HepG2 (cell line): ENCODE measurements around the gene NOTCH4. TPM values are rescaled to one million over a fixed set of nuclear protein-coding genes. Genes with fewer than 3 reads are reported as not detected.

Experiments used
- ATAC-seq: fragments of 200-7000 bp; cut with Tn5 transposase; 3 replicates; pipeline ENCODE4 v1.9.1; 2020; ENCODE audit warnings: mild to moderate bottlenecking, moderate library complexity
- BruUV-seq: library from RNA; stranded (reverse); fragments of 400-500 nt; replicated peaks from 2 replicates; lab custom pipeline; 2021; lab: Mats Ljungman, UMichigan
- CTCF ChIA-PET: fragments of 300-600 bp; formaldehyde crosslinking; extraction: SDS; loops from one replicate; lab custom pipeline; 2021; ENCODE audit warnings: low total read pairs, inconsistent platforms, low intra/inter-chr PET ratio; lab: Yijun Ruan, JAX
- POLR2A ChIA-PET: fragments of 350-600 bp; sonication (Branson Sonifier 250); formaldehyde crosslinking; loops from one replicate; lab custom pipeline; 2020; ENCODE audit warnings: antibody characterized with exemption, inconsistent platforms; lab: Yijun Ruan, JAX
- DNase-seq: peaks from one replicate; pipeline ENCODE4 v3.0.0-alpha.2; 2015; ENCODE audit warnings: low spot score
- FAIRE-seq: peaks from 3 replicates; lab custom pipeline; 2011; peaks lifted over from hg19 to GRCh38; lab: Jason Lieb, UNC
- H2AFZ ChIP-seq: one replicate; pipeline ENCODE4 v1.6.1; 2011; ENCODE audit warnings: low read length, inconsistent platforms
- H3K27ac ChIP-seq: fragments of 300-600 bp; 3 replicates; pipeline ENCODE4 v1.8.0; 2011; ENCODE audit warnings: mixed run types, mild to moderate bottlenecking, mixed read lengths, low read length, inconsistent platforms; ENCODE audit not compliant: insufficient read depth; ENCODE audit errors: extremely low read length
- H3K27me3 ChIP-seq, 2 experiments: fragments of 200-600 bp in 1 of 2; 2 replicates in 1 of 2; 3 replicates in 1 of 2; pipeline versions ENCODE4 v1.6.0 to v1.8.0; 2011; ENCODE audit warnings: low read length in 2 of 2, mild to moderate bottlenecking in 2 of 2, moderate library complexity in 2 of 2, inconsistent platforms in 1 of 2; ENCODE audit not compliant: insufficient read depth in 2 of 2, control insufficient read depth in 1 of 2
- H3K36me3 ChIP-seq, 2 experiments: fragments of 200-600 bp in 1 of 2; replicated peaks in 1 of 2; 2 replicates in 1 of 2; 3 replicates in 1 of 2; pipeline versions ENCODE4 v1.5.1 to v1.8.0; 2011; ENCODE audit warnings: low read length in 2 of 2, inconsistent platforms in 1 of 2; ENCODE audit not compliant: insufficient read depth in 2 of 2, control insufficient read depth in 1 of 2
- H3K4me1 ChIP-seq: 2 replicates; pipeline ENCODE4 v1.5.1; 2012; ENCODE audit warnings: low read length, inconsistent platforms; ENCODE audit not compliant: insufficient read depth
- H3K4me2 ChIP-seq: 2 replicates; pipeline ENCODE4 v1.6.0; 2011; ENCODE audit warnings: low read depth, low read length, inconsistent platforms
- H3K4me3 ChIP-seq, 3 experiments: fragments of 200-600 bp in 1 of 3; sonication (generic), shearing (Covaris generic) in 1 of 3; replicated peaks in 1 of 3; 2 replicates each; pipeline ENCODE4 v1.5.1; 2011 to 2016; ENCODE audit warnings: low read length in 3 of 3, inconsistent platforms in 2 of 3, low read depth in 2 of 3, mild to moderate bottlenecking in 2 of 3, control low read depth in 1 of 3, mixed read lengths in 1 of 3; ENCODE audit not compliant: insufficient read depth in 1 of 3
- H3K79me2 ChIP-seq: one replicate; pipeline ENCODE4 v1.6.1; 2011; ENCODE audit warnings: low read length, inconsistent platforms; ENCODE audit not compliant: insufficient read depth
- H3K9ac ChIP-seq: 2 replicates; pipeline ENCODE4 v1.6.0; 2011; ENCODE audit warnings: mild to moderate bottlenecking, low read depth, low read length, inconsistent platforms; ENCODE audit not compliant: insufficient read depth
- H3K9me3 ChIP-seq: 2 replicates; pipeline ENCODE4 v1.5.1; 2012; ENCODE audit warnings: mild to moderate bottlenecking, low read length
- H4K20me1 ChIP-seq: 2 replicates; pipeline ENCODE4 v1.6.0; 2011; ENCODE audit warnings: inconsistent platforms, mild to moderate bottlenecking, low read length, moderate library complexity; ENCODE audit not compliant: insufficient read depth
- DNMT3B ChIP-seq: conservative IDR thresholded peaks from 2 replicates; pipeline ENCODE4 v1.6.1; 2016; ENCODE audit warnings: missing biosample characterization, control low read depth
- NAIF1 ChIP-seq: sonication (generic); formaldehyde crosslinking; IDR thresholded peaks from 2 replicates; pipeline ENCODE4 v1.5.0; 2020; ENCODE audit warnings: mild to moderate bottlenecking, missing genetic modification reagents, borderline replicate concordance
- ZKSCAN5 ChIP-seq: sonication (generic); formaldehyde crosslinking; IDR thresholded peaks from 2 replicates; pipeline ENCODE4 v1.5.1; 2020; ENCODE audit warnings: mild to moderate bottlenecking, missing genetic modification reagents
- ZNF550 ChIP-seq: sonication (generic); formaldehyde crosslinking; IDR thresholded peaks from 2 replicates; pipeline ENCODE4 v1.4.0; 2020; ENCODE audit warnings: mild to moderate bottlenecking, missing genetic modification reagents, borderline replicate concordance
- WGBS: methylation state at CpG from one replicate; pipeline ENCODE4 v1.1.6; 2017; ENCODE audit warnings: low lambda C conversion rate; 5-methylcytosine and 5-hydroxymethylcytosine counted together
- in situ Hi-C: cut with HindIII; loops from 2 replicates; pipeline ENCODE4 v1.10.0; 2017; ENCODE audit warnings: low pct_unique_long_range_greater_than_20kb; ENCODE audit not compliant: extremely low pct_ligation_motif_present
- intact Hi-C: fragments of 100-400 bp; cut with micrococcal nuclease; formaldehyde crosslinking; loops from one replicate; pipeline ENCODE4 v1.10.0; 2022; ENCODE audit not compliant: unreplicated experiment
- polyA plus RNA-seq, 8 experiments: library from polyadenylated mRNA; depleted of rRNA in 3 of 8; stranded (reverse) in 7 of 8; unstranded in 1 of 8; fragments of >200 nt; fragmentation: Illumina TruSeq in 4 of 8; extraction: Trizol in 4 of 8; gene quantifications; 2 replicates each; pipeline versions ENCODE4 v1.2.1 to v1.2.3, GENCODE V29; 2011 to 2016; ENCODE audit warnings: low read depth in 4 of 8, missing spikeins in 1 of 8, mixed read lengths in 1 of 8; ENCODE audit not compliant: insufficient read depth in 1 of 8
- total RNA-seq, 5 experiments: library from RNA; depleted of rRNA; stranded (reverse); fragments of >200 nt; fragmentation: Illumina TruSeq; extraction: Trizol; gene quantifications; 2 replicates each; pipeline ENCODE4 v1.2.3, GENCODE V29; 2016; ENCODE audit warnings: low read depth in 1 of 5
- TF ChIP-seq, protein P1 (sequence below): sonication (generic); formaldehyde crosslinking; IDR thresholded peaks from 2 replicates; pipeline ENCODE4 v1.5.1; 2020; ENCODE audit warnings: mild to moderate bottlenecking, missing genetic modification reagents, moderate library complexity
- TF ChIP-seq, protein P2 (sequence below): sonication (generic); formaldehyde crosslinking; IDR thresholded peaks from one replicate; pipeline ENCODE4 v1.5.1; 2020; ENCODE audit warnings: mild to moderate bottlenecking, missing genetic modification reagents; ENCODE audit errors: not compliant biosample characterization
- TF ChIP-seq, protein P3 (sequence below): sonication (generic); formaldehyde crosslinking; IDR thresholded peaks from 2 replicates; pipeline ENCODE4 v1.4.0; 2020; ENCODE audit warnings: mild to moderate bottlenecking, missing genetic modification reagents
- TF ChIP-seq, protein P4 (sequence below): sonication (generic); formaldehyde crosslinking; IDR thresholded peaks from 2 replicates; pipeline ENCODE4 v1.4.0; 2020; ENCODE audit warnings: missing genetic modification reagents

NOTCH4 gene
- total and polyA plus RNA-seq, 2 of the 13 experiments (the other 11 are each of a cell fraction or from before 2014, with no cell fraction given), result 0.51 to 0.83 TPM

DNA sequence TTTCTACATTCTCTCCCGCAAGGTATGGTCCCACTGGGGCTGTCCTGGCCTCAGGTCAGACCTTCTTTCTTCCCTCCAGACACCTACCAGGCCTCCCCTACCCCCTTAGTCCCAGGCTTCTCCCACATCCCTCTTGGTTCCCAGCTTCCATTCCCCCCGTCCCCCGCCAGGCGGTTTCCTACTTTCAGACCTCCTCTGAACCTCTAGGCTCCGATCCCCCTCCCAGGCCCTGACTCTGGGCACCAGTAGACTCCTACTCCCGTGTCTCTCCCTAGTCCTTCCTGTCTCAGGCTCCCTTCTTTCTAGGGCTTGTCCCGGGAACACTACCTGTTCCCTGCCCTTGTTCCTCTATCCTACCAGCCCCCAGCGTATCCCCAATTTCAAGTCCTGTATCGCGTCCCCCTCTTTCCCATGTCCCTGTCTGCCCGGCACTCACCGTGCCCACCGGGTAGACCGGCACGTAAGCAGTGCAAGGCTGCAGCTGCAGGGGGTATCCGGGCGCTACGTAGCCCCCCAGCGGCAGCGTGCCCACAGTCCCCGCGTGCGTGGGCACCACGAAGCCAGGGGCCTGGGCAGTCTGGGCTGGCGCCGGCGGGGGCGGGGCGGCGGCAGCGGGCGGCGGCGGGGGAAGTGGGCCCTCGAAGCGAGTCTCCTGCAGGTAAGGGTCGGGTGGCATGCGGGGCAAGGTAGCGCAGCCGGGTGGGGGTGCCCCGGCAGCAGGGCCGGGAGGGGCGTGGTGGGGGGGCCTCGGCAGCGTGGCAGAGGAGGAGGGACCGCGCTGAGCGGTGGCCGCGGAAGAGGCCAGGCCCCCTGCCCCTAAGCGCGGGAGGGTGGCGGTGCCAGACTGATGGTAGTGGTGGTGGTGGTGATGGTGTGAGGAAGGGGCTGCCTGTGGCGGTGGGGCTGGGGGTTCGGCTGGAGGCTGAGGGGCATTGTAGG lies 73.7 kb downstream of the NOTCH4 start:
- no peak overlapping the region for H3K9ac ChIP-seq
- in situ Hi-C loops, result loop anchor here (5.0 kb wide), 1 partner anchor 33 kb away; no protein-coding TSS in a partner anchor
- 87% methylated on average over 55 of the region's 55 CpGs for WGBS
- no peak for FAIRE-seq
- no peak for ATAC-seq
- peaks cover 10% of the 10 kb centered on the region for H3K79me2 ChIP-seq
- H3K27ac ChIP-seq, result no peak overlapping the region
- BruUV-seq, result no TSS peak
- H3K4me3 ChIP-seq, result no peak overlapping the region
- no peak for DNase-seq
- CTCF ChIA-PET, result no interaction called here
- no peak overlapping the region for H3K4me2 ChIP-seq
- POLR2A ChIA-PET, result no interaction called here
- no peaks in the 10 kb centered on the region for H4K20me1 ChIP-seq
- intact Hi-C loops, result no loop called here
- H3K27me3 ChIP-seq, result peaks cover 0 to 5% of the 10 kb centered on the region in 2 experiments; a peak in 2 of 5 replicates
- peaks cover 26% of the 10 kb centered on the region for H3K4me1 ChIP-seq
- H2AFZ ChIP-seq, result no peak overlapping the region
- no peaks in the 10 kb centered on the region for H3K36me3 ChIP-seq
- no peaks in the 10 kb centered on the region for H3K9me3 ChIP-seq
- TF ChIP-seq, protein P1, sequence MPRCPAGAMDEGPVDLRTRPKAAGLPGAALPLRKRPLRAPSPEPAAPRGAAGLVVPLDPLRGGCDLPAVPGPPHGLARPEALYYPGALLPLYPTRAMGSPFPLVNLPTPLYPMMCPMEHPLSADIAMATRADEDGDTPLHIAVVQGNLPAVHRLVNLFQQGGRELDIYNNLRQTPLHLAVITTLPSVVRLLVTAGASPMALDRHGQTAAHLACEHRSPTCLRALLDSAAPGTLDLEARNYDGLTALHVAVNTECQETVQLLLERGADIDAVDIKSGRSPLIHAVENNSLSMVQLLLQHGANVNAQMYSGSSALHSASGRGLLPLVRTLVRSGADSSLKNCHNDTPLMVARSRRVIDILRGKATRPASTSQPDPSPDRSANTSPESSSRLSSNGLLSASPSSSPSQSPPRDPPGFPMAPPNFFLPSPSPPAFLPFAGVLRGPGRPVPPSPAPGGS (CRISPR knock-in tag), result no peak
- TF ChIP-seq, protein P2, sequence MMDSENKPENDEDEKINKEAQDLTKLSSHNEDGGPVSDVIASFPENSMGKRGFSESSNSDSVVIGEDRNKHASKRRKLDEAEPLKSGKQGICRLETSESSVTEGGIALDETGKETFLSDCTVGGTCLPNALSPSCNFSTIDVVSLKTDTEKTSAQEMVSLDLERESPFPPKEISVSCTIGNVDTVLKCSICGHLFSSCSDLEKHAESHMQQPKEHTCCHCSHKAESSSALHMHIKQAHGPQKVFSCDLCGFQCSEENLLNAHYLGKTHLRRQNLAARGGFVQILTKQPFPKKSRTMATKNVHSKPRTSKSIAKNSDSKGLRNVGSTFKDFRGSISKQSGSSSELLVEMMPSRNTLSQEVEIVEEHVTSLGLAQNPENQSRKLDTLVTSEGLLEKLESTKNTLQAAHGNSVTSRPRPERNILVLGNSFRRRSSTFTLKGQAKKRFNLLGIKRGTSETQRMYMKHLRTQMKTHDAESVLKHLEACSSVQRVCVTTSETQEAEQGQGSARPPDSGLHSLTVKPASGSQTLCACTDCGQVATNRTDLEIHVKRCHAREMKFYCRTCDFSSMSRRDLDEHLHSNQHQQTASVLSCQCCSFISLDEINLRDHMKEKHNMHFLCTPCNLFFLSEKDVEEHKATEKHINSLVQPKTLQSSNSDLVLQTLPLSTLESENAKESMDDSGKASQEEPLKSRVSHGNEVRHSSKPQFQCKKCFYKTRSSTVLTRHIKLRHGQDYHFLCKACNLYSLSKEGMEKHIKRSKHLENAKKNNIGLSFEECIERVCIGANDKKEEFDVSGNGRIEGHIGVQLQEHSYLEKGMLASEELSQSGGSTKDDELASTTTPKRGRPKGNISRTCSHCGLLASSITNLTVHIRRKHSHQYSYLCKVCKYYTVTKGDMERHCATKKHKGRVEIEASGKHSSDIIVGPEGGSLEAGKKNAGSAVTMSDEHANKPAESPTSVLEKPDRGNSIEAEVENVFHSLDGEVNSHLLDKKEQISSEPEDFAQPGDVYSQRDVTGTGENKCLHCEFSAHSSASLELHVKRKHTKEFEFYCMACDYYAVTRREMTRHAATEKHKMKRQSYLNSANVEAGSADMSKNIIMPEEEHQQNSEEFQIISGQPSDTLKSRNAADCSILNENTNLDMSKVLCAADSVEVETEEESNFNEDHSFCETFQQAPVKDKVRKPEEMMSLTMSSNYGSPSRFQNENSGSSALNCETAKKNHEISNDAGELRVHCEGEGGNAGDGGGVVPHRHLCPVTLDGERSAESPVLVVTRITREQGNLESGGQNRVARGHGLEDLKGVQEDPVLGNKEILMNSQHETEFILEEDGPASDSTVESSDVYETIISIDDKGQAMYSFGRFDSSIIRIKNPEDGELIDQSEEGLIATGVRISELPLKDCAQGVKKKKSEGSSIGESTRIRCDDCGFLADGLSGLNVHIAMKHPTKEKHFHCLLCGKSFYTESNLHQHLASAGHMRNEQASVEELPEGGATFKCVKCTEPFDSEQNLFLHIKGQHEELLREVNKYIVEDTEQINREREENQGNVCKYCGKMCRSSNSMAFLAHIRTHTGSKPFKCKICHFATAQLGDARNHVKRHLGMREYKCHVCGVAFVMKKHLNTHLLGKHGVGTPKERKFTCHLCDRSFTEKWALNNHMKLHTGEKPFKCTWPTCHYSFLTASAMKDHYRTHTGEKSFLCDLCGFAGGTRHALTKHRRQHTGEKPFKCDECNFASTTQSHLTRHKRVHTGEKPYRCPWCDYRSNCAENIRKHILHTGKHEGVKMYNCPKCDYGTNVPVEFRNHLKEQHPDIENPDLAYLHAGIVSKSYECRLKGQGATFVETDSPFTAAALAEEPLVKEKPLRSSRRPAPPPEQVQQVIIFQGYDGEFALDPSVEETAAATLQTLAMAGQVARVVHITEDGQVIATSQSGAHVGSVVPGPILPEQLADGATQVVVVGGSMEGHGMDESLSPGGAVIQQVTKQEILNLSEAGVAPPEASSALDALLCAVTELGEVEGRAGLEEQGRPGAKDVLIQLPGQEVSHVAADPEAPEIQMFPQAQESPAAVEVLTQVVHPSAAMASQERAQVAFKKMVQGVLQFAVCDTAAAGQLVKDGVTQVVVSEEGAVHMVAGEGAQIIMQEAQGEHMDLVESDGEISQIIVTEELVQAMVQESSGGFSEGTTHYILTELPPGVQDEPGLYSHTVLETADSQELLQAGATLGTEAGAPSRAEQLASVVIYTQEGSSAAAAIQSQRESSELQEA (CRISPR knock-in tag), result no peak
- TF ChIP-seq NAIF1 (CRISPR knock-in tag), result no peak
- TF ChIP-seq, protein P3, sequence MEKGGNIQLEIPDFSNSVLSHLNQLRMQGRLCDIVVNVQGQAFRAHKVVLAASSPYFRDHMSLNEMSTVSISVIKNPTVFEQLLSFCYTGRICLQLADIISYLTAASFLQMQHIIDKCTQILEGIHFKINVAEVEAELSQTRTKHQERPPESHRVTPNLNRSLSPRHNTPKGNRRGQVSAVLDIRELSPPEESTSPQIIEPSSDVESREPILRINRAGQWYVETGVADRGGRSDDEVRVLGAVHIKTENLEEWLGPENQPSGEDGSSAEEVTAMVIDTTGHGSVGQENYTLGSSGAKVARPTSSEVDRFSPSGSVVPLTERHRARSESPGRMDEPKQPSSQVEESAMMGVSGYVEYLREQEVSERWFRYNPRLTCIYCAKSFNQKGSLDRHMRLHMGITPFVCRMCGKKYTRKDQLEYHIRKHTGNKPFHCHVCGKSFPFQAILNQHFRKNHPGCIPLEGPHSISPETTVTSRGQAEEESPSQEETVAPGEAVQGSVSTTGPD (CRISPR knock-in tag), result no peak
- TF ChIP-seq, protein P4, sequence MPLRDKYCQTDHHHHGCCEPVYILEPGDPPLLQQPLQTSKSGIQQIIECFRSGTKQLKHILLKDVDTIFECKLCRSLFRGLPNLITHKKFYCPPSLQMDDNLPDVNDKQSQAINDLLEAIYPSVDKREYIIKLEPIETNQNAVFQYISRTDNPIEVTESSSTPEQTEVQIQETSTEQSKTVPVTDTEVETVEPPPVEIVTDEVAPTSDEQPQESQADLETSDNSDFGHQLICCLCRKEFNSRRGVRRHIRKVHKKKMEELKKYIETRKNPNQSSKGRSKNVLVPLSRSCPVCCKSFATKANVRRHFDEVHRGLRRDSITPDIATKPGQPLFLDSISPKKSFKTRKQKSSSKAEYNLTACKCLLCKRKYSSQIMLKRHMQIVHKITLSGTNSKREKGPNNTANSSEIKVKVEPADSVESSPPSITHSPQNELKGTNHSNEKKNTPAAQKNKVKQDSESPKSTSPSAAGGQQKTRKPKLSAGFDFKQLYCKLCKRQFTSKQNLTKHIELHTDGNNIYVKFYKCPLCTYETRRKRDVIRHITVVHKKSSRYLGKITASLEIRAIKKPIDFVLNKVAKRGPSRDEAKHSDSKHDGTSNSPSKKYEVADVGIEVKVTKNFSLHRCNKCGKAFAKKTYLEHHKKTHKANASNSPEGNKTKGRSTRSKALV (CRISPR knock-in tag), result no peak
- no peak for TF ChIP-seq ZNF550
- TF ChIP-seq DNMT3B (CRISPR knock-in tag), result no peak
- TF ChIP-seq ZKSCAN5 (CRISPR knock-in tag), result no peak
